Subcutaneous adipose tissue (tissue), 4 donors: ENCODE data around the gene PIKFYVE. TPM values are rescaled to one million over a fixed set of nuclear protein-coding genes. Genes with fewer than 3 reads are reported as not detected.

Source experiments
- total RNA-seq, 4 donors: library from RNA; depleted of rRNA; stranded (reverse); fragments of >200 nt; gene quantifications; one replicate each; pipeline ENCODE4 v1.1.0, GENCODE V29; 2016
- TF ChIP-seq, protein P1 (sequence below): fragments of 450-650 bp; IDR thresholded peaks from one replicate; pipeline ENCODE4 v1.5.1; 2016; ENCODE audit warnings: low read depth, mild to moderate bottlenecking, control low read depth, antibody characterized with exemption, moderate library complexity

PIKFYVE gene
- total RNA-seq, 4 donors from 2014 or later, result 37.5 to 55.3 (median 43.3) TPM

DNA sequence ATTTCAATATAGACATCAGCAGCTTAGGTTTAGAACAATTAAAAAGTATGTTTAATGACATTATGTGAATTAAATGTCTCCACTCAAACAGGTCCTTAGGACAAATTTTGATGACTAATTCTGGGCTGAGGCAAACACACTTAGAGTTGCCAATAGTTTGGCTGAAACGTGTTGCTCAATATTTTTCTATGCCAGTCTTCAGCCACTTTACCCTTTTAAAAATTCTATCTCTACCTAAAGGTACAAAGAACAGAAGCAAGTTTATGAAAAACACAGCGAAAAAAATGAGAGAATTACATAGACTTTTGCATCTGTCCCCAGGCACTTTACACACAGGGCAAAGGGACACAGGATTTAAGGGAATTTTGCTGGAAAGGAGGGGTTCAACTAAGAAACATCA lies 15.7 kb upstream of the PIKFYVE start:
- TF ChIP-seq, protein P1, sequence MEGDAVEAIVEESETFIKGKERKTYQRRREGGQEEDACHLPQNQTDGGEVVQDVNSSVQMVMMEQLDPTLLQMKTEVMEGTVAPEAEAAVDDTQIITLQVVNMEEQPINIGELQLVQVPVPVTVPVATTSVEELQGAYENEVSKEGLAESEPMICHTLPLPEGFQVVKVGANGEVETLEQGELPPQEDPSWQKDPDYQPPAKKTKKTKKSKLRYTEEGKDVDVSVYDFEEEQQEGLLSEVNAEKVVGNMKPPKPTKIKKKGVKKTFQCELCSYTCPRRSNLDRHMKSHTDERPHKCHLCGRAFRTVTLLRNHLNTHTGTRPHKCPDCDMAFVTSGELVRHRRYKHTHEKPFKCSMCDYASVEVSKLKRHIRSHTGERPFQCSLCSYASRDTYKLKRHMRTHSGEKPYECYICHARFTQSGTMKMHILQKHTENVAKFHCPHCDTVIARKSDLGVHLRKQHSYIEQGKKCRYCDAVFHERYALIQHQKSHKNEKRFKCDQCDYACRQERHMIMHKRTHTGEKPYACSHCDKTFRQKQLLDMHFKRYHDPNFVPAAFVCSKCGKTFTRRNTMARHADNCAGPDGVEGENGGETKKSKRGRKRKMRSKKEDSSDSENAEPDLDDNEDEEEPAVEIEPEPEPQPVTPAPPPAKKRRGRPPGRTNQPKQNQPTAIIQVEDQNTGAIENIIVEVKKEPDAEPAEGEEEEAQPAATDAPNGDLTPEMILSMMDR, result no peak

DNA sequence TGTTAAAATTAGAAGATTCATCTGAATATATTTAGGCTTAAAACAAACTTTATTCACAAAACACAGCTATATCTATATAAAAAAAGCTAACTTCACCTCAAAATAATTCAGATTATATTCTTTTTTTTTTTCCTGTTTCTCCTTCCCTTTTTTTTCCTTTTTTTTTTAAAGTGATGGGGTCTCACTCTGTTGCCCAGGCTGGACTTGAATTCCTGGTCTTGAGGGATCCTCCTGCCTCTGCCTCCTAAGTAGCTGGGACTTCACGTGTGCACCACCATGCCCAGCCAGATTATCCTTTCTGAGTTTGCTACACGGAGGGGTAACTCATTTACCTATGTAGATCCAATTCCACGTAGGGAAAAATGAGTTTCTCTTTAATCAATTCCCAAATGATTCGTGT lies 15.0 kb upstream of the PIKFYVE start:
- TF ChIP-seq, protein P1, result no peak

DNA sequence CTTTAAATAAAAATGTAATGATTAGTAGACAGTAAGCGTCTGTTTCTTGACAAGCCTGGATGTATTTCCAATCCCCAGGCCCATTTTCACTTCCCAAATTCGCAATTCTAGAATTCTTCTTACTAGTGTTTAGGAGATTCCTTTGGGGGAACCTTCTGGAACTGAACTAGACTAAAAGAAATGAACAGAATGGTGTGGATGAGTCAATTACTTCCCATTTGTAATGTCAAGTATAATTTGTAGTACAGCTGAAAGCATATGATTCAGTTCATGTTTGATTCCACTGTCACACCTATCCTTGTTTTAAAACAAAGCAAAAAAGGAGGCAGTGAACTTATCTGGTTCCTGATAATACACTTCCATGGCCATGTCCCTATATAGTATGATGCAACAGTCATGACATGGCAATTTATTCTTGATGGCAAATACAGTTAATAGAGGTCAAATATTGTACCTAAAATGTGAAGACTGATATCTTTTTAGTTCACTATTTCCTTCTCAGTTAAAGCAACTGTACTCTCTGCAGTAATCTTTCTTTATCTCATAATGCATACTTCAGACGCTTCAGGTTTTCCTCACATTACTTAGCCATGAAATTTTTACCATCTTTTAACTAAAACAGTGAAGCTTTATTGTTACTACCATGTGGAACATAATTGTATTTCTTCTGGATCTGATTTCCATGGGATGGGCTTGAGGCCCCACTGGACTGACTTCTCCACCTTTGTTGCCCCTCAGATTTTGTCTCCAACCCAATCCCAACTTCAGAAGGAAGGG lies 13.2 kb upstream of the PIKFYVE start:
- TF ChIP-seq, protein P1, result no peak

DNA sequence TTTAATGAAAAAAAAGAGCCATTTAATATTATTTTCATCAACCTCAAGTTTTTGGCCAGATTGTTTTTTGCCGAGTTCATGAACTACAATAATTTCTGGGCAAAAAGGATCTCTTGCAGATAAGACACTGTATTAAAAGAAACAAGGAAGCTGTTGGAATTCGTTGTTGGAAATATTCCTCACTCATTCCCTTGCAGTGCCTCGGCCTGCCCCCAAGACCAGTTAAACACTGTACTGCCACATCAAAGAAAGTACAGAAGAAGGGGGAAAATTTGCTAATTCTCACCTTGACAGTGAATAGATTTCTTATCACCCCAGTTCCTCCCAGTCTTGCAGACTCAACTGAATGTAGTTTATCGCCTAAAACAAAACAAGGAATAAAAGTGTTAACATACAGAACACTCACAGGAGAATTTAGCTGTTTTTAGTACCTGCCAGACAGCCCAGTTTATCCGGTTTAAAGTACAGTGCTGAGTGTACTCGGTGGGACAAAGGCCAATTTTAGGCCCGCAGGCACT lies 12.4 kb upstream of the PIKFYVE start:
- TF ChIP-seq, protein P1, result no peak

DNA sequence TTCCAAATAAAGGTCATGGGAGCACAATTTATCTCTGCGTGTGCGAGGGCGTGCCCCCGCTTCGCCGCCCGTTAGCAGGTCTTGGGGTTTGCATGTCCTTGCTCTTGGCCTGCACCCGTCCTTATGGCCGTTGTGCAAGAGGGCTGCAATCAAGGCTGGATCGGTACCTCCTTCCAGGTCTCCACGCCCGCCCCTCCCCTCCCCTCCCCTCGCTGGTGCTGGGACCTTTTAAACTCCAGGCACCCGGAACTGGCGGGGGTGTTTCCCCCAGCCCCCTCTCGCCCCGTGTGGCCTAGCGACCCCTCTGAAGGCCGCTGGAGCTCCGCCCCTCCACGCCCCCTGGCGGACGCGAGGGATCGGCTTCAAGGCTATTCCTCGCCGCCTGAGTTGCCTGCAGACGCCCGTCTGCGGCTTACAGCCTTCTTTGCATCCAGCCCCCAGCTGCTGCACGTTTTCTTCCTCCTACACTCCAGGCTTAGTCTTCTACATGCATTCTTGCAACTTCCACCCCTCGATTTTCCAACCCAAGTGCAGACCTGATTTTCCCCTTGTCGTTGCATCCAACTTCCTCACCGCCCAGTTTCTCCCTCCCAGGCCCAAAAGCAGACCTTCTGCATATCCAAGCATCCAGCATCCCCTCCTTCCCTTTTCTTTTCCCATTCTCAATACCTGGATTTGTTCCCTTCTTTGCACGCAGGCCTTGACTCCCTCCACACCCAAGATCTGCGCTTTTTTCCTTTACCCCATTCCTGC lies 11.8 kb upstream of the PIKFYVE start:
- TF ChIP-seq, protein P1, result no peak

DNA sequence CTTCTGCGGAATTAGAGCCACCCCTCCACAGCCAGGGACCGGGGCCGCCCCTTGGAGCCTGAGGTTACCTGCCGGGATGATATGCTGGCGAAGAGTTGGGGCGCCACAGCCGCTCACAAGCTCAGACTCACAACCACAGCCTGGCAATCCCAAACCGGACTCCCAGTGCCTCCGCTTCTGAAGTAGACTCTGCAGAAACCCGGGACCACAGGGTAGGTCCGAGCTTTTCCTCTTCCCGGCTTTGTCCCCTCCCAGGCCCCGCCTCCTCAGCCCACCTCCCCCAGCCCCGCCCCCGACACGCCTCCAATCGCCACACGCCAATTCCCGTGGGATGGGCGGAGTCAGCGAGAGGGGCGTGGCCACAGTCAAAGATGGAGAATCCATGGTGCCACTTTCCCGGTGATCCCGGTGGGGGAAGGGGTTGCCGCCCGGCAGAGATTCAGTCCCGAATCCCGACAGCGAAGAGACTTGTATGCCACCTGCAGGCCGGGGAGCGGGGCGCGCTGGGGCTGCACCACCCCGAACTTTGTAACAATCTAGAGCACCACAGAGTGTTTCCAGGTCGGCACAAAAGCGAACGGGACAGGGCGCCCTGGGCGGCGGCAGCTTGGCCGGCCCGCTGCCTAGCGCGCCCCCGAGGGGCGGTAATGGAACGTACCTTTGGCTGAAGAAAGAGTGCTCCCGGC lies 11.0 kb upstream of the PIKFYVE start, which contains the start of gene IDH1:
Gene IDH1 (minus strand): TSS at position 201 of the 686 bp plus-strand sequence. CDS start 3,520 bp downstream, outside the sequence.
- TF ChIP-seq, protein P1, result no peak
